GM18858 (cell line): ENCODE measurements around the gene NDRG3.

ENCODE experiments used
- ATAC-seq: cut with Tn5 transposase; IDR thresholded peaks from one replicate; pipeline ENCODE4 v1.9.1; 2021; ENCODE audit not compliant: unreplicated experiment

Gene NDRG3

GRCh38 chr20:36745927-36746659 is at the start of gene NDRG3:
Gene NDRG3 (minus strand): TSS chr20:36746090. CDS start chr20:36721735, 24,355 bp downstream.
- peak; percentile 86 for ATAC-seq

GRCh38 chr20:36794116-36794474 is 48.2 kb upstream of the NDRG3 start:
- ATAC-seq = no peak

GRCh38 chr20:36793294-36794115 is 47.6 kb upstream of the NDRG3 start:
- no peak for ATAC-seq

- no peak for ATAC-seq
Measured at GRCh38 chr20:36792422-36792821, 46.5 kb upstream of the NDRG3 start.

- no peak for ATAC-seq
Measured at GRCh38 chr20:36791862-36792261, 46.0 kb upstream of the NDRG3 start.

- ATAC-seq = no peak
Measured at GRCh38 chr20:36786663-36787062, 40.8 kb upstream of the NDRG3 start.

- ATAC-seq = no peak
Measured at GRCh38 chr20:36786246-36786645, 40.4 kb upstream of the NDRG3 start.

- no peak for ATAC-seq
Measured at GRCh38 chr20:36785308-36785707, 39.4 kb upstream of the NDRG3 start.

- no peak for ATAC-seq
Measured at GRCh38 chr20:36784900-36785299, 39.0 kb upstream of the NDRG3 start.

GRCh38 chr20:36784116-36784515 is 38.2 kb upstream of the NDRG3 start:
- no peak for ATAC-seq

- ATAC-seq = no peak
Measured at GRCh38 chr20:36779656-36780025, 33.8 kb upstream of the NDRG3 start.

GRCh38 chr20:36778831-36779655 is 33.2 kb upstream of the NDRG3 start:
- no peak for ATAC-seq

- no peak for ATAC-seq
Measured at GRCh38 chr20:36777576-36777975, 31.7 kb upstream of the NDRG3 start.

- ATAC-seq = no peak
Measured at GRCh38 chr20:36777167-36777566, 31.3 kb upstream of the NDRG3 start.

GRCh38 chr20:36775826-36776225 is 29.9 kb upstream of the NDRG3 start:
- no peak for ATAC-seq

- no peak for ATAC-seq
Measured at GRCh38 chr20:36775196-36775595, 29.3 kb upstream of the NDRG3 start.

GRCh38 chr20:36773597-36774390 is 27.9 kb upstream of the NDRG3 start, which contains the start of gene DSN1:
Gene DSN1 (minus strand): TSS chr20:36773763. CDS start chr20:36771458, 2,305 bp downstream.
- ATAC-seq = peak; percentile 51

GRCh38 chr20:36773107-36773596 is 27.3 kb upstream of the NDRG3 start:
- ATAC-seq = no peak

GRCh38 chr20:36770680-36771079 is 24.8 kb upstream of the NDRG3 start:
- no peak for ATAC-seq

GRCh38 chr20:36768768-36769430 is 23.0 kb upstream of the NDRG3 start:
- ATAC-seq = no peak
